Stromal cell of bone marrow (primary cell): ENCODE data around the gene DCAF6.
"Not testable (repeated sequence)": the region's sequence is repeated elsewhere in the genome, so short reads cannot be mapped to it uniquely, and the experiment has no call there.

ENCODE experiments used
- DNase-seq: peaks from one replicate; pipeline ENCODE4 v3.0.0-alpha.2; 2012; ENCODE audit warnings: low read depth

The DCAF6 gene

GRCh38 chr1:168009322-168009721 lies 72.8 kb downstream of the DCAF6 start:
- DNase-seq: no peak

DNA sequence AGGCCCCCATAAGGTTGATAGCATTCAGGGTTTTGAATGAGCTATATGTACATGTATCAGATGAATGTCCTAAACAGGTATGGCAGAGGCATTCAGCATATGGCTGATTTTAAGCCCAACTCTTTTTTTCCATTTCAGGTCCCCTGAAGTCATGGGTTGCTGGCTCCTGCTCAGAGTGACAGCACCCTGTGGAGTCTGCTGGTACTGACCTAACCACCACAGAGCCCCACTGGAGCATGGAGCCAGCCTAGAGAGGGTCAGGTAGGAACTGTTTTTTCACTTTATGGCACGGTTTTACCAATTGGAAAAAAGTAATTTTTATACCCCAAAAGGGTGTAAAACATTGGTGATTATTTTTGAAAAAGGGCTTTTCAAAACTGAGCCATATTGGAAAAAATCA lies 82.9 kb downstream of the DCAF6 start:
- no peak for DNase-seq

DNA sequence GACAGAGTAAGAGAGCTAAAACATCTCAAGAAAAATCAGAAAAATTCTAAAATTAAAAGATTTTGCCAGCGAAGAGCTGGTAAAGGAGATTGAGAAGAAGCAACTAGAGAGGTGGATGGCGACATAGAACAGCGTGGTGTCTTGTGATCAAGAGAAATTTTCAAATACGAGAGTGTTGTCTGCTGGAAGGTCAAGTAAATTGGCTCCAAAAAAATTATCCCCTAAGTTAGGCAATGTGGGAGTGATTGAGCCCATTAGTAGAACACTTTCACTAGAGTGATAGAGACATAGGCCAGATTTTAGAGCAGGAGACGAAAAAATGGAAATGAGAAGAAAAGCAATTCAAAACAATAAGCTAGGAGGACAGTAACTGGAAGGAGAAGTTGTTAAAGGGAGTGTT lies 94.7 kb downstream of the DCAF6 start:
- DNase-seq: no peak

GRCh38 chr1:168031627-168032026 lies 95.1 kb downstream of the DCAF6 start:
- no peak for DNase-seq

DNA sequence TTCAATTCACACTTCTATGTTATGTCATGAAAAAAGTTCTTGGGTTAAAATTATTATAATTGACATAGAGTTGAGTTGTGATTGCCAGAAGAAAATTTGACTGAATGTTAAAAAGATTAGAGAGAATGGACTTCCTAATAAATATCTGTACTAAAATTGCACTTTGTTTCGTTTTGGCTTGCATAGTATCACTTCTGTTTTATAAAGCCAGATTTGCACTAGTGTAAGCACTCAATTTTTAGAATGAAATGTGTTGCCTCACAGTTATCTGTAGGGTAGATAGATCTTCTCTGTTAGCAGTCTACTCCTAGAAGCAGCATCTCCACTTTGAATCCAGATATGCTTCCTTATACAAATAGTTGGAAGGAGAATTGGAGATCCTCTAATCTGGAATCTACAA lies 95.5 kb downstream of the DCAF6 start:
- DNase-seq: no peak

- no peak for DNase-seq
Observed at GRCh38 chr1:168035345-168035744, 98.9 kb downstream of the DCAF6 start.

- no peak for DNase-seq
Observed at GRCh38 chr1:168042362-168042761, 105.9 kb downstream of the DCAF6 start.

DNA sequence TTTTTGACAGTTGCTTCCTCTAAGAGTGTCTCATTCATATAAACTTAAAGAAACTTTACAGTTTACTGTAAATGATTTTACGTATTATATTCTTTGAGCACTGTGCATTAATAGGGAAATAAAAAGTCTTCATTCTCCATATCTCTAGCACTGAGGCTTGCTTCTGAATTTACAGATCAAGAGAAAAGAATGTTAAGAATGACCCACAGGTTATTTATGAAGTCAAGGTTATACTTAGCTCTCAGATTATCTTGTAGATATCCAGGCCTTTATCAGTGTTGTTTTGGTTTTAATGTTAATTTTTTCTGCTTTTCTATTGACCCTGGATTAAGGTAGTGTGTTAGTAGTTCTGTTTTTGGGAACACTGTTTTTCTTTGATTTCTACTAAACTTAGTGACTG lies 108.8 kb downstream of the DCAF6 start:
- no peak for DNase-seq

- no peak for DNase-seq
Observed at GRCh38 chr1:168050307-168050706, 113.8 kb downstream of the DCAF6 start.

DNA sequence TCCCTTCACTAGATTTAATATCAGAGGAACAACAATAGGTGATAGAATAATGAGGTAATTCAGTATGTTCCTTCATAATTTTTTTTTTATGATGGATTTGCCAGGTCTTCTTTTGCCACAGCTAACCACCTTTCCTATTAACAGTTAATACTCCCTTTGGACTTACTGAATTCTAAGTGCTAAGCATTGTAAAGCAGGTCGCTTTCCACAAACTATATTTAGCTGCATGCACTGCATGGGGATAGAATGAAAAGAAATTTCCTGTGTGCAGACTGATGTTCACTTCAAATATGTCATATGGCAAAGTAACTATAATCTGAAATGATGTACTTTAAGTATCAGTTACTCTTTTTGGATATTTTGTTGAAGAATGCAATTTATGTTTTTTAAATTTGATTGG lies 114.4 kb downstream of the DCAF6 start:
- no peak for DNase-seq

GRCh38 chr1:168053681-168054080 lies 117.2 kb downstream of the DCAF6 start:
- DNase-seq: no peak

DNA sequence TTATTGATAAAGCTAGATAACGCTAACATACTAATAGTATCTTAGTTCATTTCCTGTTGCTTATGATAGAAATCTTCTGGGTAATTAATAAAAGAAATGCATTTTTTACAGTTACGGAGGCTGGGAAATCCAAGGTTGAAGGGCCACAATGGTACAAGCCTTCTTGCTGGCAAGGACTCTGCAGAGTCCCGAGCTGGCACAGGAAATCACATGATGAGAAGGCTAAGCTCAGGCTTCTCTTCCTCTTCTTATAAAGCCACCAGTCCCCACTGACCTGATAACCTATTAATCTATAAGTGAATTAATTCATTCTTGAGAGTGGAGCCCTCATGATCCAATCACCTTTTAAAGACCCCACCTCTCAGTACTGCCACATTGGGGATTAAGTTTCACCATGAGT lies 117.6 kb downstream of the DCAF6 start:
- no peak for DNase-seq

GRCh38 chr1:168056152-168056551 lies 119.7 kb downstream of the DCAF6 start:
- not testable (repeated sequence) for DNase-seq

DNA sequence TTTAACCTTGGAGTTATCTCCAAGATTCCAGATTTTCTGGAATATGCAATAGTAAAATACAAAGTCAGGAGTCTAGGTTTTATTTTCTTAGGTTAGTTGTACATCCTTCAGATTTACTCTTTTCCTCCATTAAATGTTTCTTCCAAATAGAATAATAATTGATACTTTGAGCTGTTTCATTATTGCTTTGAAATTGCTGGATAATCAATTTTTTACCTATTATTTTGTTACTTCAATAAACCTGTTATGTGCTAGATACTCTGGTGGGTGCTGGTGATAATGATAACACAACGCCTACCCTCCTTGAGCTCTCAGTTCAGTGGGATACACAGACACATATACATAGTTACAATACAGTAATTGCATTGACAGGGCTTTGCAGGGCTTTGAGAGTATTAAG lies 120.9 kb downstream of the DCAF6 start:
- DNase-seq: no peak

- DNase-seq: no peak
Observed at GRCh38 chr1:168057921-168058320, 121.4 kb downstream of the DCAF6 start.

- DNase-seq: no peak
Observed at GRCh38 chr1:168064216-168064615, 127.7 kb downstream of the DCAF6 start.

DNA sequence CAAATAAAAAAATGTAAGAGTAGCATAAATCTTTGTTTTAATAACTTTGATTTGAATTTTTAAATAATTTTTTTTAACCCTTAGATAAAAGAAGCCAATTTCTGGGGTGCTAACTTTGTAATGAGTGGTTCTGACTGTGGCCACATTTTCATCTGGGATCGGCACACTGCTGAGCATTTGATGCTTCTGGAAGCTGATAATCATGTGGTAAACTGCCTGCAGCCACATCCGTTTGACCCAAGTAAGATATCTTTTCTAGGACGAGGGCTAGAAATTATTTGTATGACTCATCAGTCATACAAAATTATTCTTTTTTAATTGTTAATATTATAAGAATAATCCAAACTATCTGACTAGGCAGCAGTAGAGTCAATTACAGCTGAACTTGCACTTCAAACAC lies 129.0 kb downstream of the DCAF6 start:
- DNase-seq: no peak

GRCh38 chr1:168069384-168069783 lies 132.9 kb downstream of the DCAF6 start:
- DNase-seq: no peak

GRCh38 chr1:168079761-168080160 lies 143.3 kb downstream of the DCAF6 start:
- DNase-seq: no peak

GRCh38 chr1:168081373-168082007 lies 145.0 kb downstream of the DCAF6 start:
- peak; percentile 84 for DNase-seq

GRCh38 chr1:168082008-168082876 lies 145.8 kb downstream of the DCAF6 start:
- peak; percentile 52 for DNase-seq

DNA sequence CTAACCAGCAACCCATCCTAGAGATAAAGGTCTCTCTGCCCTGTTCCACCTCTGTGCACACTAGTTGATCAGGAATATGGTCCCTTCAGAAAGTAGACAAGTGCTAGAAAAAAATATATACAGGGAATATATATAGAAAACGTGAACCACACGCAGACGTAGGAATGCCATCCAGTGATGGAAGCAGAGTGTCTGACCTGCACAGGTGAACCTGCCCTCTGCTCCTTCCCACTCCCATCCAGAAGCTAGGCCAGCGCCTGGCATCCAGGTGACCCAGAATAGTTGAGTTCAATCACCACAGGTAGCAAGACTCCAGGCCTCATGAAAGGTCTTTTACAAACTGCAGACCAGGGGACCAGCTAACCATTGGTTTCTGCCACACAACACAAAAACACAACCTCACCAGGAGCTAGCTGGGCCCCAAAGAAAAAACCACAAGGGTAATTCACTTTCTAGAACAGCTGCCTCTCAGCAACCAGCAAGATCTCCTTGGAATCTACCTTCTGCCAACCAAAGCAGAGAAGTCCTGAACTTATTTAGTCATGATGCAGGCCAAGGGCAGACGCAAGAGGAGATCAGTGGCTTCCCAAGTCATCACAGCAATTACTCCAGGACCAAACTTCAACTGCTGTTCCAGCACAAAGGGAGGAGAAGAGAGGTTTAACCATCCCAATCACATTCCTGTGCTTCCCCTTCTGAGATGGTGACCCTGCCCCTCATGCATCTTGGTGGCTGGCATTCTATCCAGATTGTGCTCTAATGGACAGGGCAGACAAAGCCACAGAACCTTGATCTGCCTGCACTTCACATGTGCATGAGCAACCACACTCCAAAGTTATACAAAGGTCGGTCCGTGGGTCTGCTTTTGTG lies 147.2 kb downstream of the DCAF6 start:
- DNase-seq: no peak
